Gastrocnemius medialis (tissue), 4 donors: ENCODE measurements around the gene ROBO4.

Experiments used
- POLR2A ChIP-seq, 2 donors: fragments of 450-650 bp; IDR thresholded peaks; one replicate each; pipeline ENCODE4 v1.6.1; 2017; ENCODE audit warnings: antibody characterized with exemption in 2 of 2, mild to moderate bottlenecking in 2 of 2, moderate library complexity in 2 of 2
- TF ChIP-seq, protein P1 (sequence below), 5 experiments: fragments of 450-650 bp in 3 of 5; fragments of 200-600 bp in 2 of 5; sonication (generic) in 2 of 5; IDR thresholded peaks in 4 of 5; conservative IDR thresholded peaks in 1 of 5; 1 replicate in 4 of 5; 2 replicates in 1 of 5; pipeline ENCODE4 v1.5.1; 2016 to 2019; ENCODE audit warnings: antibody characterized with exemption in 5 of 5, mild to moderate bottlenecking in 3 of 5, moderate library complexity in 3 of 5

GRCh38 chr11:124896821-124897391 is 759 bp downstream of the ROBO4 start:
- TF ChIP-seq POLR2A (IDR thresholded peaks at IDR 0.05), result no peak
- TF ChIP-seq, protein P1, sequence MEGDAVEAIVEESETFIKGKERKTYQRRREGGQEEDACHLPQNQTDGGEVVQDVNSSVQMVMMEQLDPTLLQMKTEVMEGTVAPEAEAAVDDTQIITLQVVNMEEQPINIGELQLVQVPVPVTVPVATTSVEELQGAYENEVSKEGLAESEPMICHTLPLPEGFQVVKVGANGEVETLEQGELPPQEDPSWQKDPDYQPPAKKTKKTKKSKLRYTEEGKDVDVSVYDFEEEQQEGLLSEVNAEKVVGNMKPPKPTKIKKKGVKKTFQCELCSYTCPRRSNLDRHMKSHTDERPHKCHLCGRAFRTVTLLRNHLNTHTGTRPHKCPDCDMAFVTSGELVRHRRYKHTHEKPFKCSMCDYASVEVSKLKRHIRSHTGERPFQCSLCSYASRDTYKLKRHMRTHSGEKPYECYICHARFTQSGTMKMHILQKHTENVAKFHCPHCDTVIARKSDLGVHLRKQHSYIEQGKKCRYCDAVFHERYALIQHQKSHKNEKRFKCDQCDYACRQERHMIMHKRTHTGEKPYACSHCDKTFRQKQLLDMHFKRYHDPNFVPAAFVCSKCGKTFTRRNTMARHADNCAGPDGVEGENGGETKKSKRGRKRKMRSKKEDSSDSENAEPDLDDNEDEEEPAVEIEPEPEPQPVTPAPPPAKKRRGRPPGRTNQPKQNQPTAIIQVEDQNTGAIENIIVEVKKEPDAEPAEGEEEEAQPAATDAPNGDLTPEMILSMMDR (IDR thresholded peaks at IDR 0.05 in 4 of 5, conservative IDR thresholded peaks at IDR 0.05 in 1 of 5), result no peak
